Neural progenitor cell (in vitro differentiated cells): Measurements from ENCODE around the gene CST11. TPM values are rescaled to one million over a fixed set of nuclear protein-coding genes. Genes with fewer than 3 reads are reported as not detected.

ENCODE experiments used
- DNase-seq: peaks from one replicate; pipeline ENCODE4 v3.0.0-alpha.2; 2016; ENCODE audit warnings: low spot score
- H2AFZ ChIP-seq: fragments of 200-600 bp; sonication (generic); replicated peaks from 2 replicates; pipeline ENCODE4 v1.6.1; 2016; ENCODE audit warnings: antibody characterized with exemption
- H3F3A ChIP-seq: fragments of 200-600 bp; sonication (generic); 2 replicates; pipeline ENCODE4 v1.6.1; 2016; ENCODE audit warnings: antibody characterized with exemption, low read depth
- H3K27ac ChIP-seq: fragments of 200-600 bp; sonication (generic); 2 replicates; pipeline ENCODE4 v1.5.1; 2016; ENCODE audit warnings: mild to moderate bottlenecking
- H3K27me3 ChIP-seq: fragments of 200-600 bp; sonication (generic); 2 replicates; pipeline ENCODE4 v1.6.1; 2016; ENCODE audit warnings: mild to moderate bottlenecking, moderate library complexity
- H3K36me3 ChIP-seq: fragments of 200-600 bp; sonication (generic); 2 replicates; pipeline ENCODE4 v1.5.1; 2016
- H3K4me1 ChIP-seq: fragments of 200-600 bp; sonication (generic); 2 replicates; pipeline ENCODE4 v1.6.1; 2016; ENCODE audit warnings: mixed run types
- H3K4me2 ChIP-seq: fragments of 200-600 bp; sonication (generic); 2 replicates; pipeline ENCODE4 v1.6.1; 2016
- H3K4me3 ChIP-seq: fragments of 200-600 bp; sonication (generic); 2 replicates; pipeline ENCODE4 v1.5.1; 2016
- H3K79me2 ChIP-seq: fragments of 200-600 bp; sonication (generic); 2 replicates; pipeline ENCODE4 v1.6.1; 2016; ENCODE audit warnings: low read depth
- H3K9ac ChIP-seq: fragments of 200-600 bp; sonication (generic); 2 replicates; pipeline ENCODE4 v1.6.1; 2016
- H3K9me3 ChIP-seq: fragments of 200-600 bp; sonication (generic); 2 replicates; pipeline ENCODE4 v1.5.1; 2016; ENCODE audit warnings: low read depth
- H4K20me1 ChIP-seq: fragments of 200-600 bp; sonication (generic); 2 replicates; pipeline ENCODE4 v1.6.1; 2016; ENCODE audit warnings: low read depth
- H3K27ac Mint-ChIP-seq: 3 replicates; pipeline ENCODE4 v1.8.0; 2021; ENCODE audit warnings: mixed read lengths
- H3K27me3 Mint-ChIP-seq: 2 replicates; pipeline ENCODE4 v1.8.0; 2022; ENCODE audit warnings: low read depth, mild to moderate bottlenecking, inconsistent platforms, moderate library complexity, mixed read lengths; ENCODE audit not compliant: insufficient read depth
- H3K36me3 Mint-ChIP-seq: 3 replicates; pipeline ENCODE4 v1.8.0; 2021; ENCODE audit warnings: mixed read lengths
- H3K4me1 Mint-ChIP-seq: 3 replicates; pipeline ENCODE4 v1.8.0; 2021; ENCODE audit warnings: mixed read lengths
- H3K4me3 Mint-ChIP-seq: 3 replicates; pipeline ENCODE4 v1.8.0; 2021; ENCODE audit warnings: mild to moderate bottlenecking, moderate library complexity, mixed read lengths
- H3K9me3 Mint-ChIP-seq: 3 replicates; pipeline ENCODE4 v1.8.0; 2020; ENCODE audit warnings: mixed read lengths
- CTCF ChIP-seq: fragments of 200-600 bp; sonication (generic); IDR thresholded peaks from 2 replicates; pipeline ENCODE4 v1.5.1; 2017; ENCODE audit warnings: antibody characterized with exemption, mild to moderate bottlenecking
- EZH2 ChIP-seq: fragments of 200-600 bp; sonication (generic); IDR thresholded peaks from 2 replicates; pipeline ENCODE4 v1.6.1; 2017; ENCODE audit warnings: antibody characterized with exemption, mild to moderate bottlenecking, moderate library complexity
- EZH2phosphoT487 ChIP-seq: fragments of 200-600 bp; sonication (generic); IDR thresholded peaks from 2 replicates; pipeline ENCODE4 v1.6.1; 2017; ENCODE audit warnings: antibody characterized with exemption
- total RNA-seq: library from RNA; depleted of rRNA; stranded (reverse); fragments of >200 nt; gene quantifications from 2 replicates; pipeline ENCODE4 v1.2.3, GENCODE V29; 2015; ENCODE audit warnings: low replicate concordance

CST11 gene
- total RNA-seq, 1 donor from 2014 or later: not detected

GRCh38 chr20:23406880-23407279 is 45.8 kb downstream of the CST11 start:
- no peaks in the 10 kb centered on the region for H3F3A ChIP-seq
- Mint-ChIP-seq H3K27me3 (no peaks in the 10 kb centered on the region), H3K4me3 (no peak overlapping the region), H3K27ac (no peak overlapping the region), H3K9me3 (no peaks in the 10 kb centered on the region), H3K4me1 (no peaks in the 10 kb centered on the region), H3K36me3 (peaks cover 14% of the 10 kb centered on the region)
- no peak for DNase-seq
- H3K79me2 ChIP-seq: peaks cover 91% of the 10 kb centered on the region
- peaks cover 6% of the 10 kb centered on the region for H3K4me1 ChIP-seq
- no peaks in the 10 kb centered on the region for H3K27me3 ChIP-seq
- H3K9me3 ChIP-seq: no peaks in the 10 kb centered on the region
- no peak overlapping the region for H3K27ac ChIP-seq
- H2AFZ ChIP-seq: no peak overlapping the region
- no peak overlapping the region for H3K4me2 ChIP-seq
- no peaks in the 10 kb centered on the region for H3K36me3 ChIP-seq
- H3K9ac ChIP-seq: no peak overlapping the region
- peaks cover 78% of the 10 kb centered on the region for H4K20me1 ChIP-seq
- H3K4me3 ChIP-seq: no peak overlapping the region
- no peak for TF ChIP-seq EZH2
- TF ChIP-seq CTCF: no peak
- no peak for TF ChIP-seq EZH2phosphoT487

- no peaks in the 10 kb centered on the region for H3K36me3 ChIP-seq
- H3K4me3 Mint-ChIP-seq: no peak overlapping the region
- H3K4me1 Mint-ChIP-seq: no peaks in the 10 kb centered on the region
- H3K9me3 ChIP-seq: no peaks in the 10 kb centered on the region
- H3F3A ChIP-seq: no peaks in the 10 kb centered on the region
- no peak overlapping the region for H3K27ac Mint-ChIP-seq
- H3K79me2 ChIP-seq: peaks cover 75% of the 10 kb centered on the region
- peaks cover 57% of the 10 kb centered on the region for H4K20me1 ChIP-seq
- DNase-seq: no peak
- no peak overlapping the region for H3K27ac ChIP-seq
- H3K36me3 Mint-ChIP-seq: peaks cover 16% of the 10 kb centered on the region
- no peaks in the 10 kb centered on the region for H3K4me1 ChIP-seq
- no peaks in the 10 kb centered on the region for H3K9me3 Mint-ChIP-seq
- no peaks in the 10 kb centered on the region for H3K27me3 Mint-ChIP-seq
- H2AFZ ChIP-seq: no peak overlapping the region
- no peak overlapping the region for H3K9ac ChIP-seq
- TF ChIP-seq EZH2phosphoT487 (no peak), CTCF (no peak), EZH2 (no peak)
- H3K4me3 ChIP-seq: no peak overlapping the region
- no peaks in the 10 kb centered on the region for H3K27me3 ChIP-seq
- H3K4me2 ChIP-seq: no peak overlapping the region
Measured at GRCh38 chr20:23404196-23404595, 48.5 kb downstream of the CST11 start.

DNA sequence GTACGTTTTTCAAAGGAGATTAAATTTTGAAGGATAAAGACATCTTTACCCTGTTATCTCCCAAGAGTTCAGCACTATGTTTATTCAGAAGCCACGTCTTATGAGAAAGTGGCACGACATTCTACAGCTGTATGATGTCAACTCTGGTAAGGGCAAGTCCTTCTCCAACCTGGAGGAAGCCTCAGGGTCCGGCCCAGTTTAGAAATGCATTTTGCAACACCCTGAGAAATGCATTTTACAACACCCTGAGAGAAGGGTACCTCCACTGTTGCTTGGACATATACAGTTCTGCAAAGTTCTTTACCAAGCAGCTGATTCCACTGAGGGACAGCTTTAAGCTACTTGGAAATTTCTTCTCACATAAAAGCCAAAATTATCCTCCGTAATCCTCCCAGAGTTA is 48.9 kb downstream of the CST11 start:
- H3F3A ChIP-seq: no peaks in the 10 kb centered on the region
- no peak overlapping the region for H3K27ac Mint-ChIP-seq
- no peak overlapping the region for H2AFZ ChIP-seq
- no peak overlapping the region for H3K9ac ChIP-seq
- TF ChIP-seq CTCF (no peak), EZH2phosphoT487 (no peak), EZH2 (no peak)
- no peaks in the 10 kb centered on the region for H3K4me1 Mint-ChIP-seq
- no peaks in the 10 kb centered on the region for H3K36me3 ChIP-seq
- no peak overlapping the region for H3K4me2 ChIP-seq
- peaks cover 53% of the 10 kb centered on the region for H4K20me1 ChIP-seq
- H3K27me3 ChIP-seq: no peaks in the 10 kb centered on the region
- H3K9me3 ChIP-seq: no peaks in the 10 kb centered on the region
- no peak overlapping the region for H3K27ac ChIP-seq
- no peak overlapping the region for H3K4me3 Mint-ChIP-seq
- H3K79me2 ChIP-seq: peaks cover 70% of the 10 kb centered on the region
- no peaks in the 10 kb centered on the region for H3K4me1 ChIP-seq
- no peaks in the 10 kb centered on the region for H3K9me3 Mint-ChIP-seq
- no peak overlapping the region for H3K4me3 ChIP-seq
- DNase-seq: no peak
- H3K36me3 Mint-ChIP-seq: peaks cover 16% of the 10 kb centered on the region
- no peaks in the 10 kb centered on the region for H3K27me3 Mint-ChIP-seq
